ENCODE data around the gene WFDC12.

WFDC12 gene

DNA sequence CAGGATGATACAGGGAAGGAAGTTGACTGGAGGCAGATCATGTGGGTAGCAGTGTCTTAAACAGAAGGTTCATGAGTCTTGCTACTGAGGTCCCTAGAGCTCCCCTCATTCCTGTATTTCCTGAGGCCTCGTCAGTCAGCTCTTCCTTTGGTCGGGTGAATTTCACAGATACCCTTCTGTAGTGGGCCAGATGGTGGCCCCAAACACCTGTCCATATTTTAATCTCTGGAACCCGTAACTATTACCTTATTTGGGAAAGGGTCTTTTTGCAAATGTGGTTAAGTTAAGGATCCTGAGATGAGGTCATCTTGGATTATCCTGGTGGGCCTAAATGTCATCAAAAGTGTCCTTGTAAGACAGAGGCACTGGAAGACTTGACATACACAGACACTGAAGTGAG lies 32.9 kb downstream of the WFDC12 start:
- no peak for DNase-seq (ENCODE audit: low spot score)

DNA sequence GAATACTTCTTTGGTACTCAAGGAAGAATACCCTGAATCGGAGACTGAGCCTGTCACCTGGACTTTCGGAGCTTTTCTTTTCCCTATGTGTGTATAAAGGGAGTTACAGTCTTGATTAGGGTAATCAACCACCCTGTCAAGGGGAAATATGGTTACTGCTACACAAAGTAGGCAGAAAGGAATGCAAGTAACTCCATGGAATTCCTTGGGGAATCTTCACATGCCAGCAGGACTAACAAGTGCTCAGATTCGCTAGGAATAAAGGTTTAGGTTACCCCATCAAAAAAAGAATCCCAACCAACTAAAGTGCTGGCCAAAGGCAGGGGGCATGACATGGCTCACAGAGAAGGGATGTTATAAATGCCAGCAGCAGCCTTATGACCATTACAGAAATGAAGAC lies 33.8 kb downstream of the WFDC12 start:
- DNase-seq (ENCODE audit: low spot score), result no peak

DNA sequence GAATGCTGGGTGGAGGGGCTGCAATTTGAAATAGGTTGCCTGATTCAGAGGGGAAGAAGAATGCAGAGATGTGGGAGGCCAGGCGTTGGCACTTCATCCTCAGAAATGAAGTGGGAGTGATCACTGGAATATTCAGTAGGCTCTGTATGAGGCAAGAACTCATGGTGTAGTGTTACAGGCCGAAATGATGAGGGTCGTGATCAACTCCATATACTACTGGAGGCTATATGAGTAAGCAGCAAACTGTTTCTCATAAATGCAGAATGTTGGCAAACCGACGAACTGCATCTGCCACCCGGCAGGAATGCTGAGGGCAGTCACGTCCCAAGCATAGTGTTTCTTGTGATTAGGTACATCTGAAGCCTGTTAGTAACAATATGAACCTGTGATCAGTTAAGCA lies 36.0 kb downstream of the WFDC12 start:
- peak; percentile 63 for DNase-seq (ENCODE audit: low spot score)

DNA sequence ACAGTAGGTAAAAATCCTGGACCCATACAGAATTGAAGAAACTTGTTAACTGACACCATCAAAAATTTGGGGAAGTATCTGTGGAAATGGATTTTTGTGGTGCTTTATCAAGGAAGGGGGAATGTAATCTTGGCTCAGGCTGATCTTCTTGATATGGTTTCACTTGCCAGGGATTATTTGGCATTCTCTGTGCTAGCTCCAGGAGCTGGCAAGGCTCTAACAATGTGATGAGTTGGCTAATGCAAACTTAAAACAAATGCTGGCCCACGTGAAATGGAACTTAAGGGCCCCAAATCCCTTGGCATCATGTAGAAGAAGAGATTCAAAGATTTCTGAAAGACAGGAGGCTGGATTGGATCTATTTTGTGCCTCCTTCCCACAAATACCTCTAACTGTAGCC lies 36.5 kb downstream of the WFDC12 start:
- DNase-seq (ENCODE audit: low spot score), result peak; percentile 29

DNA sequence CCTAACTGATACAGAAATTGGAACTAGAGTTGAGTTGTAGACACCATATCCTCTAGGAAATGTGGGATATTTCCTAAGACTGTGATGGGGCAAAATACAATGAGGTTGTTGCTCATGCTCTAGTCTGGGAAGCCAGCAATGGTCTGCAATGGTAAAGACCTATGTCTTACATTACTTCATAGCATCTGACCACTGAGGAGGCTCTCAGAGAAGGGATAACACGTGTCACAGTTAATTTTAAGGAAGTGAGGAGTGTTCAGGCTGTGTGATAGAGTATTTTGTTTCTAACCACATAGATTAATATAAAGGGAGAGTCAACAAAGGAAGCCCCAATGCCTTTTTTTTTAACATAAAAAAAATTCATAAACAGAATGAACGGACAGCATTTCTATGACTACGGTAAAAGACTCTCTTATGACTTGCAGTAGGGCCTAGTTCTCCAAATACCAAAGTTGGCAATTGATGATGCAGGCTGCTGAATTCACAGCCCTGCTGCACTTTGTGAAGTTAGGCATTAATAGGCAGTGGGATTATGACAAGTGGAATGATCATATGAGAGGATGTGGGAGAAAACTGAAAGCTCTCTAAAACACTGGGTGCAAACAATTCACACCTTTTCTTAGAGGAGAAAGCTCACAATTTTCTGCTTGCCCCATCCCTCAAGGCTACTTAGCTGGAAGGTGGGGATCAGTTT lies 37.0 kb downstream of the WFDC12 start:
- DNase-seq (ENCODE audit: low spot score), result no peak

DNA sequence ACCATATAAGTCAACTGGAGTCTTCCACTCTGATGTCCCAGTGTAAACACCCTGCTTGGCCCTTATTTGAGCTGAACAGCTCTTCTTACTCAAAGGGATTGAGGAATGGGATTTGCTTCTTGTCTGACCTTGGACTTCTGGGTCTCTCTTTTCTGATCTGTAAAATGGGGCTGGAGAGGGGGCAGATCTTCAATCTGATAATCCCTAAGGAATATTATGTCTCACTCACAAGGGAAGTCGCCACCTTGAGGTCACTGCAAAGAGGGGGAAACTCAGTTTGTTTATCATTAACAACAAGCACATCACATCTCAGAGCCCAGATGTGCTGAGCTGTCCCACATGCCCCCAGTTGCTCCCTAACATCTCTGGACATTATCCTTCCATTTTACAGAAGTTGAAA lies 38.4 kb downstream of the WFDC12 start:
- DNase-seq (ENCODE audit: low spot score), result no peak

DNA sequence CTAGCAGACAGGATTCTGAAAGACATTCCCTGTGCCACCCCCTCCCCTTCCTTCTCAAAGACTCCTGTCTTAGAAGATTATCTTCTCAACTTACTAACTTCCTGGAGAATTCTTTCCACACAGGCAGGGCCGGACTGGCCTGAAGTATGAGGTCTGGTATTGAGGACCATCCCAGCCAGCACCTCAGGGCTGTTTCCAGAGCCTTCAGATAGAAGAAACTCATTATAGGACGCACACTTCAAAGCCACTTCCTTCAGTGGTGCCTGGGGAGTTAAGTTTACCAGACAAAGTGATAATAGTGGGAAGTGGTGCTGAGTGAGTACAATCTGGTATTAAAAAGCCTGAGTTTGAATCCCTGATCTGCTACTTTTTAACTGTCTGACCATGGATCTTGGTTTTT lies 39.0 kb downstream of the WFDC12 start:
- DNase-seq (ENCODE audit: low spot score), result no peak

DNA sequence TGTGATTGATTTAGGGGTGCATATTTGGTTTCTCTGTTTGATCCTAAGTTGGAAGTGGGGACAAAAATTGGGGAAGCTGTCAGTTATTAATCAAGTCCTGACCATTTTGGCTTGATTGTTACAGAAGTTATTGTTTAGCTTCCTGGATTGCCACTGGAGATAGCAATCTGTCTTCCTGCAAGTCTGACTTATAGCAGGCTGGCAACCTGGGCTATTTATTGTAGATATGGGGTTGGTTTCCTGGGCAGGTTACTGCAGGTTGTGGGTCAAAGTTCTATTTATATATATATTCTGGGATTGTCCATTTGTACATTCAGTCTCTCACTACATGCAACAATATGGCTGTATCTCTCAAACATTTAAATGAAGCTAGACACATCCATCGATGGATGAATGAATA lies 41.1 kb downstream of the WFDC12 start:
- no peak for DNase-seq (ENCODE audit: low spot score)

DNA sequence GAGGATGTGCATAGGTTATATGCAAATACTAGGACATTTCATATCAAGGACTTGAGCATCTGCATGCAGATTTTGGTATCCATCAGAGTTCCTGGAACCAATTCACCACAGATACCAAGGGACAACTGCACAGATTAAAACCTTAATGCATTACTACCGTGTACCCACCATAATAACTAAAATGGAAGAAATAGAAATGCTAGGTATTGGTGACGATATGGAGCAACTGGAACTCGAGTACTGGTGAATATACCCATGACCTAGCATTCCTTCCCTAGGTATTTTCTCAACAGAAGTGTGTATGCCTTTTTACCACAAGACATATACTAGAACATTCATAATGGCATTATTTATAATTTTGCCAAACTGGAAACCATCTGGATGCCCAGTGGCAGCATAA lies 41.8 kb downstream of the WFDC12 start:
- DNase-seq (ENCODE audit: low spot score), result no peak

DNA sequence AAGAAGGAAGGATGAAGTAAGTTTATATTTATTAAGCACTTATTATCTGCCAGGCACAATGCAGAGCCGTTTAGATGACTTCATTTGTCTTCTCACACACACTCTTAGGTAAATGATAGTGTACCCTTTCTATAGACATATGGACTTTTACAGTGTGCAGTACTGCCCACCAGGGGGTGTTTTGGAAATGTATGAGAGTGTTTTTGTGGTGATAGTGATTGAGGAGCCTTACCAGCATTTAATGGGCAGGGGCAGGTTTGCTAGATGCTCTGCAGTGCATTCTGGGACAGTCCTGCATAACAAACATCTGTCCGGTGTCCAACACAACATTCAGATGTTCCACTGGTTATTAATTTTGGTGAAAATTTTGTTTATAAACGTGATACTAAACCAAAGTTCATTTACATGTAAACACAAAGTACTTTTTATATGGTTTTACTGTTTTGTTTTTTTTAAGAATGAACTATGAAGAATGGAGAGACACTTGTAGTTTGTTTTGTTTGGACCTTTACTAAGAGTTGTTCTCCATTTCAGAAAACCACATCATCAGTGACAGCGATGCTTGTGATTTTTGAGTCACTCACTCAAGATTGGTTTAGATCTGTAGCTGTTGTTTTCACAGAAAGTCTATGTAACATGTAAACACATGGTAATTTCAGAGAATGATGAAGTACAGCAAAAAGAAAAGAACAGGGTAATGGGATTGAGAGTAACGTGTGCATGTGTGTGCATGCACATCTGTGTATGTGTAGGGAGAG lies 43.2 kb downstream of the WFDC12 start:
- DNase-seq (ENCODE audit: low spot score), result peak; percentile 26

DNA sequence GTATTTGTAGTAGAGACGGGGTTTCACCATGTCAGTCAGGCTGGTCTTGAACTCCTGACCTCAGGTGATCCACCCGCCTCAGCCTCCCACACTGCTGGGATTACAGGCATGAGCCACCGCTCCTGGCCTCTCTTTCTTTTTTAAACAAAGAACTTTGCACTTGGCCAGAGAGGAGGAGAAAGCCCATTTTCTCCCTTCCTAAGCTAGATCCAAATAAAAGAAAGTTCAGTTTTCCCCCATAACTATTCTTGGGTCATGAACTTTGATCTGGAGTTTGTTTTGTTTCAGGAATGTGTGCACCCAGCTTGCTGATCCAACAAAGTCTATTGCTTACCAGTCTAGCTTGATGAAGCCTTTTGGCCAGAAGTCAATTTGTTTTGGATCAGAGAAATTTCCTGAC lies 46.7 kb downstream of the WFDC12 start:
- no peak for DNase-seq (ENCODE audit: low spot score)

All from AG20443 (cell line).